ENCODE measurements around the gene TLE3.

TLE3 gene

GRCh38 chr15:70098461-70099166, 897 bp upstream of the TLE3 start:
- DNase-seq = peak; percentile 78

DNA sequence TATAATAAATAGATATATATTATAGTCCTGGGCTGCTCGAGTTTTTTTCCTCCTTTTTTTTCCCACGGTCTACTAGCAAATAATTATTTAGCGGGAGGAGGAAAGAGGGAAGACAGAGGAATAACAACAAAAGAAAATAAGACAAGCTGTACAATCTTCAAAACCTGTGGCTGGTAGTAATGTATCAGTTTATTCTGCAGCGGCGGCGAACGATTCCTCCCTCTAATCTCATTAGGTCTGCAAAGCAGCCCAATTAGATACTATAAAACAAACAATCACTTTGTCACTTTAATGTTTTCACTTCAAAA, 390 bp upstream of the TLE3 start:
- no peak for DNase-seq

DNA sequence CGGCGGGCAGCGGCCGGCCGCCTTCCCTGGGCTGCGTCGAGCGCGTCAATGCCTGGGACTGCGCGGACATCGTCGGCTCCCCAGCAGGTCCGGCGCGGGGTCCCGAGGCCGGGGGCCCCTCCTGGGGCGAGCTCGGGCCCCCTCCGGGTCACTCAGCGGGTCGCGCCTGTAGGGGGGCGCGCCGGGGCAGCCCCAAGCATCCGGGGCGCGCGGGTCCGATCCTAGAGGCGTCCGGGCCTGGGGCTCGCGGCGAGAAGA, 725 bp downstream of the TLE3 start:
- no peak for DNase-seq

DNA sequence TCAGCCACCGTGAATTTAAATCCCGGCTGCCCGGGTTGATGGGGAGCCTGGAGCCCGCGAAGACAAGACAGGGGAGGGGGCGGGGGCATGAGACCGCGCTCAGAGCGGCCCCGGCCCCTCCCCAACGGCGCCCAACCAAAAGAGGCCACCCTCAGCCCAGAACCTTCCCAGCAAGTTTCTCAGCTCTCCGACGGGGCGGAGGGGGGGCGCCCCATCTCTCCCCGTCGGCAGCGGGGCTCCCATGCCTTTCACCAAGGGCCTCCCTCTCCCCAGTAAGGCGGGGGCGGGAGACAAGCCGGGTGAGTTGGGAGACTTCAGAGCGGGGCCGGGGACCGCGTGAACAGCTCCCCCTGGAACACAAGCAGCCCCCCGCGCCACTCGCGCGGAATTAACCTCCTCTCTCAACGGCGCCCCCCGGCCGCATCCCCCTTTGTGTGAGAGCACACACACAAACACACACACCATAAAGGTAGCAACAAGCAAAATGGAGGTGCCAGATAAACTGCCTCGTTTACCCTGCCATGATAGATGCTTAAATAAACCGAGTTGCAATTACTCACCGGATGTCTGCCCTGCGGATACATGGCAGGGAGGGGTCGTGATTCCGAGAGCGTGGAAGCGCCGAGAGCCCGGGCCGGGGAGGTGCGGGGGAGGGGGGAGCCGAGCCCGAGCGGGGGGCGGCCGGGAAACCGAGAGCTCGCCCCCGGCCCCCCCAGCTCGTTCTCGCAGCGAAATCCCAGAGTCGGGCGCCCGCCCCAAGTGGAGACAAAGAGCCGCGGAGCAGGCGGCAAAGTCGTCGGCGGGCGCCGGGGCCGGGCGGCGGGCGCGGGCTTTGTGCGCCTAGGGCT, 1.3 kb downstream of the TLE3 start:
- DNase-seq = peak; percentile 85

DNA sequence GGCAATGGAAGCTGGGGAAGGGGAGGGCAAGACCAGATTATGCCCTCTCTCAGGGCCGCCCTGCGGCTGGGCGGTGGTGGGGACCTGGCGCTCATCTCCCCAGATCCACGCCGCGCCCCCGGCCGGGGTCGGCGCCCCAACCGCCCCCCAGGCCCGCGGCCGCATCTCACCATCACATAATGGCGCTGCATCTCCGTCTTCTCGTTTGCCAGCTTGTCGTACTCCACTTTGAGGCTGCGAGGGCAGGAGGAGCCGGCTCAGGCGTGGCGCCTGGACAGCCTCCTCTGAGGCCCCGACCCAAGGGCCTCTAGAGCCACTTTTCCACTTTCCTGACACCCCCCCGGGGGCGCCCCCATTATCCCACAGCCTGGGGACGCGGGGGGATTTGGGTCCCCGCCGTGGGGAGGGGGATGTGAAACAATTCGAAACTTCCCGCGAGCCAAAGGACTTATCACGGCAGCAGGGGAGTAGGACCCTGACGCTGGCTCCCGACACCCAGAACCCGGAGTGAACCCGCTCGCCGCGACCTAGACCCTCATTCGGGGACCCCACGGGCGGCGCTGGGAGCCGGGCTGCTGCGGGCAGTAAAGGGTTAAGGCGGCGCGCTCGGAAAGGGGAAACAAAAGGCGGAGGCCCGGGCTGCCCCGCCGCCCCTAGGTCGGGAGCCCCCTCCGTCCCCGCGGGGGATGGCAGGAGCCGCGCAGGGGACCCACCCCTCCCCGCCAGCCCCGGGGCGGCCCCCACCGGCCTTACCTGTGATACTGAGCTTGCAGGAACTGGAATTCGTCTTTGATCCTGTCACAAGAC, 2.1 kb downstream of the TLE3 start:
- DNase-seq = peak; percentile 83

DNA sequence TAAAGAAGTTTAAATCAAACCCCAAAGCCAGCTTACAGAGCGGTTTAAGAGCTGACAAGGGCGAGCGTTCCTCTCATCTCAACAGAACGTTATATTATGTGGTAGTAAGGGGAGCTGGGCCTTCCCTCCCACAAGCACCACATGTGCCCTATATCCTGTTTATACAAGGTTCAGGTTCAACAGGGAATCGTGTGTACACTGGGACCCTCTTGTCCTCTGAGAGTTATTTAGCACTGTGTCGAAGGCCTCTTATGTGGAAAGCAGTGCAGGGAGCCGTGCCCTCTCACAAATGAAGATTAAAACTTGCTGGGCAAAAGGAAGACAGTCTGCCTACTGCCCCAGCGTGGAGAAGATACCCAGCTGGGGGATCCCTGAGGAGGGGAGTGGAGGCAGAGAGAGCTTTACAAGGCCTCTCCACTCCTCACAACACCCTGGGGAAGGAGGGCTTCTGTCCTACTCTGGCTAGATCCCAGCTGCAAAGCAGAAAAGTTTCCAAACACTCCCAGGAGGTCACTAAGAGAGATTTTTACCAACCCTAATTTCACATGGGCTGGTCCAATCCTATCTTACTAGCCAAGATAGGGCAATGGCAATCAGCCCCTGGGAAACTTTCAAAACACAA, 2.9 kb downstream of the TLE3 start:
- no peak for DNase-seq

- DNase-seq = no peak
Measured at GRCh38 chr15:70093481-70094319, 4.0 kb downstream of the TLE3 start.

DNA sequence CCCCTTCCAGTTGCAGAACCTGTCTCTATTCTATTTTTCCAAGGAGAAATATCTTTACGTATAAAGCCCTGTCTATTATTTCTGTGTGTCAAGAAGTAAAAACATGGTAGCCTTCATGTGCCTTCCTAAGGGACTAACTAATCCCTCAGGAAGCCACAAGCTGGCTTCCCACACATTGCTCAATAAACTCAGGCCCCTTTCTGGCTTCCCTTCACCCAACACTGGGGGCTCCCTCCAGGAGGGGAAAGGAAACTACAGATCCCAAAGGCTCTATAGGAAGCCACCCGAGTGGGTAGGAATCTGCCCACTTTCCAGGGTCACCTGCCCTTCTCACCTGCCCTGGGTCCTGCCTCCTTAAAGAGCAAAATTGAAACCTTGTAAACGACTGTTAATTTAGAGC, 4.6 kb downstream of the TLE3 start:
- no peak for DNase-seq

DNA sequence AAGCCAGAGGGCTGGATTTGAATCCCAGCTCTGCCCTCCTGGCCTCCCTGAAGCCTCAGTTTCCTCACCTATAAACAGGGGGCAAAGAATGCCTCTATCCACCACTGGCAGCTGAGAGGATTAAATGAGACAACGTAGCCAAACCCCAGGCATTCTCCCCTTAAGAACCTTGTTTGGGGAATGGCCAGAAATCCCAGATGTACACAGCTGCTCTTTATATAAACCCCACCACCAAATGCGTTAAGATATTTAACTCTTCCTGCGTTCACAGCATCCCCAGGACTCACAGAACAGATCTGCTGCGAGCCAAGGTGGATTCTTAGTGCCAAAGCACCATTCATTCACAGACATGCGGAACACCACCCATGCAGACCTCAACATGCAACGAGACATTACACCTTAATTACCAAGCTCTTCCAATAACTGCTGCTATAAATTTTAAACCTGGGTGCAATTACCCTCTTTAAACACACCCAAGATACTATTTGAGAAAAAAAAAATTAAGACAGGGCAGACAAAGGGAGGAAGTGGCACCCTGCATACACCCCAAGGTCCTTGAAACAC, 5.2 kb downstream of the TLE3 start:
- no peak for DNase-seq

- DNase-seq = no peak
Measured at GRCh38 chr15:70091726-70092463, 5.8 kb downstream of the TLE3 start.

DNA sequence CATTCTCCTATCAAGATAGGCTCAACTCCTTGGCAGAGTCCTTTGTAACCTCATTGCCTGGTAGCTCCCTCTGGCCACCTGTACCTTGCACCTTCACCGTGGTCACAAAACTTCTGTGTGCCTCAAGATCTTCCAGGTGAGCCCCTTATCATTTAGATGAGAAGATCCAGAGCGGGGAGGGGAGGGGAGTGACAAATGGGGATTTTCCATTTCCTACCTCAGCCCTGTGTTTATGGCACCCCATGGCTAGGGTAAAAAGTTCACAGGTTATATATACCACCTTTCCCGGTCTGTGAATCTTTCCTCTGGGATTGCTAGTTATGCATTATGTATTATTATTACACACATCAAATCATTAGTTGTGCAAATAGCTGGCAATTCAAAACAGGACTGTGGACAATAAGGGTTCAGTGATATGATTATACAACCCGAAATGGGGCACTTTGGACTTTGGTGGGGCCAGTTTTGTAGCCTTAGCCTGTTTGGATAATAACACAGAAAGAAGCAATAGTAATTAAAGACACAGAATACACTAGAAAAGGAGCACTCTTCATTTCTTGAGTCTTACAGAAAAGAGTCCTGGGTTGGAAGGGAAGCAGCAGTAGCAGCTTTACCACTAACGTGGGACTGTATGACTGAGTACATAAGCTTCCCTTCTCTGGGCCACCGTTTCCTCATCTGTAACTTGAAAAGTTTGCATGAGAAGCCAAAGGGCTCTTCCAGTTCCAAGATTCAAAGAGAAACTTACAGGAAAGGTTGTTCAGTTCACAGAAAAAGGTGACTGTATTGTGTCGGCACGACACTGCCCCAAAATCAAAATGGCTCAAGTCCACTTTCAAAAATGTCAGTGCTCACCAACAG, 7.1 kb downstream of the TLE3 start:
- DNase-seq = no peak

DNA sequence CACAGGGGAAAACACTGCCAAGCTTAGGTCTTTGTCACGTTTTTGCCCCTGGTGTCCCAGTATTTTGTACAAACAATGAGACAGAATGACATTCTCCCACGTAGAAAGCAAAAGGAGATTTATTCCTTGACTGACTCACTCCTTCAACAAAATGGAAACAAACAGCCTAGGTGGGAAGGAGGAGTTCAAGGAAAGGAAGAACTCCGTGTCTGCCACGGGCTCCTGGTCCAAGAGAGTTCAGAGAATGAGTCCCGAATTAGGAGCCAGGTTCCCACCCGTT, 8.1 kb downstream of the TLE3 start:
- DNase-seq = no peak

DNA sequence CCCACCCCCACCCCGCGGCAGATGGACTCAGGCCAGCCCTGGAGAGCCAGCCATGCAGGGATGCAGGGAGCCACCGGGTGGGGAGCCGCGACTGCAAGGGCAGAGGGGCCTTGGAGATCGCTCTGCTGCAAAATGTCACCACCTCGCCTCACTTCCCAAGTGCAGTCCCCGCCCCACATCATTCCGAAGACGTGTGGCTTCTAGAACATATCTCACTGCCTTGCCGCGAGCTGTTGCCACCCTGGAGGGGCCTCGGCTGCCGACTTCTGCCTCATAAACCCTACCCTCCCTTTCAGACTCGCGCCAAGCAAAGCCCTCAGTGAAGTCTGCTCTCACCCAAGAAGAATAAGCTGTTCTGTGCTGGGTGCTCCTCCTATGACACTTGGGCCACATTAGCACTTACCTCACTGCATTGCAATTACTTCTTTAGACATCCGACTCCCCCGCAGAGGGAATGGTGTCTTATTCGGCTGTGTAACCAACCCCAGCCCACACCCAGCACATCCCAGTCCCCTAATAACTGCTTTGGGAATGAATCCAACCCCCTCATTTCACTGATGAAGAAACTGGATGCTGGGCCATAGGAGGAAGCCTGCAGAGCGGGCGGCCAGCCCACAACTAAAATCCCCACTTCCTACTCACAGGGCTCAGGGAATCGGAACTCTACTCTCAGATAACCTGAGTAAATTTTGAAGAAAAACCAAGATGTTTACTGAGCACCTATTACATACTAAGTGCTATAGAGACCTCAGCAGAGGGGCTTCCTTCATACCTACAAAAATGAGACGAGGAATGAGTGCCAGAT, 8.6 kb downstream of the TLE3 start:
- DNase-seq = no peak

- no peak for DNase-seq
Measured at GRCh38 chr15:70088455-70088854, 9.3 kb downstream of the TLE3 start.

- no peak for DNase-seq
Measured at GRCh38 chr15:70087708-70088352, 9.9 kb downstream of the TLE3 start.

DNA sequence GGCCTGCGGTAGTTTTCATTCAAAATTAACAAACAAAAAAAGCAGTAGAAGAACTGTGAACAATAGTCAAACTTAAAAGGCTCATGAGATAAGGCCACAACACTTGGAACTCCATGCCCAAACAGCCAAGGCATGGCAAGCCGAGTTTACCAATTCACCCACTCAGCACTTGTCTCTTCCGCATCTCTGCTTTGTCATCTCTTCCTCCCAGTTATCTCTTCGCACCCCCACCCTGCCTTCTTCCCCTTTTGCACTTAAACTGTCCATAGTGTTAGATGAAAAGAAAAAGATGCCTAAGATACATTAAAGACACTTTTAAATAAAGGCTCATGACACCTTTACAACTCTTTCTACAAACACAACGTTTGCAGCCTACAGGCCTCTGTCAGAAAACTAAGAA, 11.1 kb downstream of the TLE3 start:
- DNase-seq = no peak

GRCh38 chr15:70084461-70084860, 13.3 kb downstream of the TLE3 start:
- DNase-seq = no peak

GRCh38 chr15:70083946-70084345, 13.8 kb downstream of the TLE3 start:
- no peak for DNase-seq

DNA sequence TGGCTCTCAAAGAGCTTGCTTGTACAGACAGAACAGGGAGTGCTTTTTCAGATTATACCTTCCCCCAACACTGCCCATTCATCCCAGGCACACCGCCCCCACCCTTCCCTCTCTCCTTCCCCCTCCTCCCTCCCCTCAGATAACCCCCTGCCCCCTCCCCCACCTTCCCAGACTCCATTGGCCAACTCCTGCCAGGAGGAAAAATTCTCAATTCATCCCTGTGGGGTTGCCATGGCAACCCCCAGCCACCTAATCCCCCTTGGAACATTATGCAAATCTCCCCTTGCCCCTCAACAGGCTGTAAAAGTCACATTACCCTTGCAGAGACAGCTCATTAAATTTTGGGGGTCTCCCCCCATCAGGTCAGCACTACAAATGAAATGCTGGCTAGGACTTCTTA, 14.3 kb downstream of the TLE3 start:
- DNase-seq = no peak

Measured in activated effector memory CD4-positive, alpha-beta T cell treated with anti-CD3 and anti-CD28 coated beads, Interleukin-2, amount 50 U/mL, for 16 hours (primary cell).